ENCODE measurements around the gene VTI1A. TPM values are rescaled to one million over a fixed set of nuclear protein-coding genes. Genes with fewer than 3 reads are reported as not detected.
"Not testable (repeated sequence)": the region's sequence is repeated elsewhere in the genome, so short reads cannot be mapped to it uniquely, and the experiment has no call there.

The VTI1A gene
- total RNA-seq, 1 experiment from 2014 or later: 28.6 TPM

DNA sequence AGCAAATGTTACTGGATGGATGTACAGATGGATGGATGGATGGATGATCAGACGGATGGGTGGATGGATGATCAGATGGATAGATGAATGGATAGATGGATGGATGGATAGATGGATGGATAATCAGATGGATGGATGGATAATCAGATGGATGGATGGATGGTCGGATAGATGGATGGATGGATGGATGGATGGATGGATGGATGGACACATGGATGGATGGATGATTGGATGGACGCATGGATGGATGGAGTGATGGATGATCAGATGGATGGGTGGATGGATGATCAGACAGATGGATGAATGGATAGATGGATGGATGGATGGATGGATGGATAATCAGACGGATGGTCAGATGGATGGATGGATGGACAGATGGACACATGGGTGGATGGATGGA, 412.8 kb downstream of the VTI1A start:
- TF ChIP-seq, protein P1, sequence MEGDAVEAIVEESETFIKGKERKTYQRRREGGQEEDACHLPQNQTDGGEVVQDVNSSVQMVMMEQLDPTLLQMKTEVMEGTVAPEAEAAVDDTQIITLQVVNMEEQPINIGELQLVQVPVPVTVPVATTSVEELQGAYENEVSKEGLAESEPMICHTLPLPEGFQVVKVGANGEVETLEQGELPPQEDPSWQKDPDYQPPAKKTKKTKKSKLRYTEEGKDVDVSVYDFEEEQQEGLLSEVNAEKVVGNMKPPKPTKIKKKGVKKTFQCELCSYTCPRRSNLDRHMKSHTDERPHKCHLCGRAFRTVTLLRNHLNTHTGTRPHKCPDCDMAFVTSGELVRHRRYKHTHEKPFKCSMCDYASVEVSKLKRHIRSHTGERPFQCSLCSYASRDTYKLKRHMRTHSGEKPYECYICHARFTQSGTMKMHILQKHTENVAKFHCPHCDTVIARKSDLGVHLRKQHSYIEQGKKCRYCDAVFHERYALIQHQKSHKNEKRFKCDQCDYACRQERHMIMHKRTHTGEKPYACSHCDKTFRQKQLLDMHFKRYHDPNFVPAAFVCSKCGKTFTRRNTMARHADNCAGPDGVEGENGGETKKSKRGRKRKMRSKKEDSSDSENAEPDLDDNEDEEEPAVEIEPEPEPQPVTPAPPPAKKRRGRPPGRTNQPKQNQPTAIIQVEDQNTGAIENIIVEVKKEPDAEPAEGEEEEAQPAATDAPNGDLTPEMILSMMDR (IDR thresholded peaks at IDR 0.05; ENCODE audit: unreplicated experiment): no peak
- Mint-ChIP-seq H3K36me3 (ENCODE audit: insufficient read depth, unreplicated experiment) (no peaks in the 10 kb centered on the region), H3K9me3 (ENCODE audit: low read depth, unreplicated experiment) (peaks cover 2% of the 10 kb centered on the region), H3K4me1 (ENCODE audit: low read depth, unreplicated experiment) (no peaks in the 10 kb centered on the region), H3K27ac (ENCODE audit: unreplicated experiment) (no peak overlapping the region), H3K4me3 (ENCODE audit: low read depth, unreplicated experiment) (no peak overlapping the region), H3K27me3 (ENCODE audit: unreplicated experiment) (no peaks in the 10 kb centered on the region)
- no peak for DNase-seq
- no TSS peak for BruUV-seq (replicated peaks)
- intact Hi-C loops (cut with micrococcal nuclease; ENCODE audit: unreplicated experiment): no loop called here
- CTCF ChIA-PET: no interaction called here

DNA sequence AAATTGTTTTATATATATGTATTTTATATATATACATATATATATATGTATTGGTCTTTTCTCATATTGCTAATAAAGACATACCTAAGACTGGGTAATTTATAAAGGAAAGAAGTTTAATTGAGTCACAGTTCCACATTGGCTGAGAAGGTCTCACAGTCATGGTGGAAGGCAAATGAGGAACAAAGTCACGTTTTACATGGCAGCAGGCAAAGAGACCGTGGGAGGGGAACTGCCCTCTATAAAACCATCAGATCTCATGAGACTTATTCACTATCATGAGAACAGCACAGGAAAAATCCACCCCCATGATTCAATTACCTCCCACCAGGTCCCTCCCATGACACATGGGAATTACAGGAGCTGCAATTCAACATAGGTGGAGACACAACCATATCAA, 416.4 kb downstream of the VTI1A start:
- H3K27me3 Mint-ChIP-seq (ENCODE audit: unreplicated experiment); H3K4me3 Mint-ChIP-seq (ENCODE audit: low read depth, unreplicated experiment); H3K4me1 Mint-ChIP-seq (ENCODE audit: low read depth, unreplicated experiment); H3K27ac Mint-ChIP-seq (ENCODE audit: unreplicated experiment); intact Hi-C loops (cut with micrococcal nuclease; ENCODE audit: unreplicated experiment); H3K36me3 Mint-ChIP-seq (ENCODE audit: insufficient read depth, unreplicated experiment); DNase-seq; H3K9me3 Mint-ChIP-seq (ENCODE audit: low read depth, unreplicated experiment); CTCF ChIA-PET; BruUV-seq (replicated peaks): not testable (repeated sequence)

Small RNAs within 50 kb of the gene (microRNA-seq; reads per million reads assigned to microRNA genes)
- gene MIR4295: not detected

Other genes with a start within 250 kb of the VTI1A start
- gene TECTB, start 163.8 kb upstream of the VTI1A start, total RNA-seq (2022): not detected in 2 replicates
- gene ACSL5, start 73.1 kb upstream of the VTI1A start, total RNA-seq (2022): 35.3 and 59.2 TPM in 2 replicates
- gene ZDHHC6, start 301 bp upstream of the VTI1A start, total RNA-seq (2022): 25.7 and 28.7 TPM in 2 replicates

All from Calu3 (cell line).